ENCODE measurements around the gene ARHGAP21. TPM values are rescaled to one million over a fixed set of nuclear protein-coding genes. Genes with fewer than 3 reads are reported as not detected.
"Not testable (repeated sequence)": the region's sequence is repeated elsewhere in the genome, so short reads cannot be mapped to it uniquely, and the experiment has no call there.

Gene ARHGAP21
- 53.2 and 60.2 TPM in 2 replicates for total RNA-seq (2014; rRNA removed; shearing (Covaris generic))
- polyA plus RNA-seq (2014; cell fraction: nucleus; rRNA removed), result 29.8 and 175 TPM in 2 replicates

DNA sequence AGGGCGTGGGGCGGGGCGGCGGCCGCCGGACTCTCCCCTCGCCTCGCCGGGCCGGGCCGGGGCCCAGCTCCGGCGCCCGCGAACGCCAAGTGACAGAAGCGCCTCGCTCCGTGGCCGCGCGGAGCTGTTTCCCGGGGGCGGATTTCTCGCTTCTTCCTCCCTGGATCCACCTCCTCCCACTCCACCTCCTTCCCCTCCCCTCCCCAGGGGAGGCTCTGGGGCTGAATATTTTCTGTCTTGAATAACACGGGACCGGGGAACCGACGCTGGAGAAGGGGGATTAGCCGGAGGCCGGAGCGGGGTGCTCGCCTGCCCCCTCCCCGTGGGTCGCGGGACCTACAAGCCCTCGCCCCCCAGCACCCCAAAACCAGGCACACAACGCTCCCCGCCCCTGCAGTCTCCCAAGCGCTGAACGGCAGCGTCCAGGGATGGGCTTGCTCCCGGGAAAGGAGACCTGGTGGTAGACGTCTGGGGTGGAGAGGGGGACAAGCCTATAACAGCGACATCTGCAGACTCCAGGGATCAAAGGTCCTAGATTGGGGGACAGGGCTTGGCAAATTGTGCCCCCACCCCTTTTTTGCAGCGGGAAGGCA lies at the start of gene ARHGAP21:
Gene ARHGAP21 (minus strand): TSS at position 100 of the 593 bp plus-strand sequence. CDS start 1,988 bp downstream, outside the sequence.
- DNase-seq (ENCODE audit: extremely low read depth, low read depth), result peak; percentile 30

DNA sequence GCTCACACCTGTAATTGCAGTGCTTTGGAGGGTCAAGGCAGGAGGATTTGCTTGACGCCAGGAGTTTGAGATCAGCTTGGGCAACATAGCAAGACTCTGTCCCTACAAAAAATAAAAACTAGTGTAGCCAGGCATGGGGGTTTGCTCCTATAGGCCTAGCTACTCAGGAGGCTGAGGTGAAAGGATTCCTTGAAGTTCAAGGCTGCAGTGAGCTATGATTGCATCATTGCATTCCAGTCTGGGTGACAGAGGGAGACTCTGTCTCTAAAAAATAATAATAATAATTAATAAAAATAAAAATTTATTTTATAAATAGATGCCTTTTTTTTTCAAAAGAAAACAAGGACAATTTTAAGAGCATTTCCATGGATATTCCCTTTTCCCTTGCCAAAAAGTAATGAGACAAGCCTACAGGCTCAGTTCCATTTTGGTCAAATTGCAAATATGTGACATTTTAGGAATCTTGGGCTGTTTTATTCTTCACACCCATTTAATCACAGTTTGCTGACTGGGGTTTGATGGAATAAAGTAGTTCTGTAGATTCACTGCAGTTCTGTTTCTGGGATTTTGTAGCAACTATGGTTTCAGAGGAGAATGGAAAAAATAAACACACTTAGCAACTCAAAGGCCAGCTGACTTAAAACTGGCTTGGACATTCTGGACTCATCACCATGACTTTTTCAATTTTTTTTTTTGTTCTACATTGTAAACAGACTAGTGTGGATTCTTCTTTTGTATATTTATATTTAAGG lies 48.4 kb upstream of the ARHGAP21 start:
- no peak for DNase-seq (ENCODE audit: extremely low read depth, low read depth)

DNA sequence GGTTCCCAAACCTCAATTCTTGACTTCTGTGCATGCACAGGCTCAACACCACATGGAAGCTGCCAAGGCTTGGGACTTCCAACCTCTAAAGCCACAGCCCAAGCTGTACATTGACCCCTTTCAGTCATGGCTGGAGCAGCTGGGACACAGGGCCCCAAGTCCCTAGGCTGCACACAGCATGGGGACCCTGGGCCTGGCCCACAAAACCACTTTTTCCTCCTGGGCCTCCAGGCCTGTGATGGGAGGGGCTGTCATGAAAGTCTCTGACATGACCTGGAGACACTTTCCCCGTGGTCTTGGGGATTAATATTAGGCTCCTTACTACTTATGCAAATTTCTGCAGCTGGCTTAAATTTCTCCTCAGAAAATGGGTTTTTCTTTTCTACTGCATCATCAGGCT lies 41.3 kb upstream of the ARHGAP21 start:
- not testable (repeated sequence) for DNase-seq (ENCODE audit: extremely low read depth, low read depth)

DNA sequence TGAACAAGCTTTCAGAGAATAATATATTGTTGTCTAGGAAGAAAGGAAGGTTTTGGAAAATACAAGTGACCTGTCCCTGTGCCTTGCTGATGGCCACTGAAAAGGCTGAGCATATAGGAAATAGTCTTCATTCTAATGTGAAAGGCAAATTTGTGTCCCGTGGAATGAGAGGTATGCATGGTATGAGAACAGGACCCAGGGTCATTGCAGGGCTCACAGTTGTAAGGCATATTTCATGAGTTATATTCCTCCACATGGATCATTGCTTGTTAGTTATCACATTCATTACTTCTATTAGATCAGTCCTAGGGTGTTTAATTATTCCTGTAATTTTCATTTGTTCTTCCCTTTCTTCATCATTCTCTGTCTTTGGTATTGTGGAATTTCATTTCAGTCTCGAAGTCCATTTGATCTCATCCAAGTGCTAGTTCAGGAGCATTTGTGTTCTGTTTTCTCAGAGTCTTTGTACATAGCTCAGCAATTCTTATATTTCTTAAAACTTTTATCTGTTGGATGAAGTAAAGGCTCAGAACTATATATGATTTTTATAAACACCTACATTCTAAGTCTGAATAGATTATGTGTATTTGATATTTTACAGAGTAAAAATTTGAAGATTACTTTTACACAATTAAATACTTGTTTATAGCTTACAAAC lies 39.4 kb upstream of the ARHGAP21 start:
- DNase-seq (ENCODE audit: extremely low read depth, low read depth), result peak; percentile 9

- DNase-seq (ENCODE audit: extremely low read depth, low read depth), result no peak
Measured at GRCh38 chr10:24762161-24762924, 38.7 kb upstream of the ARHGAP21 start.

DNA sequence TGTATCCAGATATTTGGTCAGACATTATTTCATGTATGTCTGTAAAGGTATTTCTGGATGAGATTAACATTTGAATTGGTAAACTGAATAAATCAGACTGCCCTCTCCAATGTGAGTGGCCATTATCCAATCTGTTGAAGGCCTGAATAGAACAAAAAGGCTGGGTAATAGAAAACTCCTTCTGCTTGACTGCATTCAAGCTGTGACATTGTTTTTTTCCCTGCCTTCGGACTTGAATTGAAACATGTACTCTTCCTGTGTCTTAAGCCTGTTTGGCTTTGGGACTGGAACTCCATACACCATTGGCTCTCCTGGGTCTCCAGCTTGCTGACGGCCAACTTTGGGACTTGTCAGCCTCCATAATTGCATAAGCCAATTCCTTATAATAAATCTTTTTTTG lies 36.0 kb upstream of the ARHGAP21 start:
- DNase-seq (ENCODE audit: extremely low read depth, low read depth), result no peak

- not testable (repeated sequence) for DNase-seq (ENCODE audit: extremely low read depth, low read depth)
Measured at GRCh38 chr10:24758254-24758653, 34.6 kb upstream of the ARHGAP21 start.

DNA sequence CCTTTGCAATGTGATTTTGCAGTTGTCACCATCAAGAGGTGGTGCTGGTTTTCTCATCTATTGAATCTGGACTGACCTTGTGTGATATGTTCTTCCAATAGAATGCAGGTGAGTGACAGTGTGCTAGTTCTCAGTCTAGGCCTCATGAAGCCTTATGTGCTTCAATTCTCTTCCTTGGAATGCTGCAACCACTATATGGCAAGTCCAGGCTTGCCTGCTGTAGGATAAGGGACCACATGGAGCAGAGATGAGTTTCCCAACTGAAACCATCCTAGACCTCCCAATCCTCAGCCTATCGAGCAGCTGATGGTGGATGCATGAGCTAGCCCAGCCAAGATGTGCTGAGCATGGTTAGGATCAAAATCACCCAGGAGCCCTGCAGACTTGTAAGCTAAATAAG lies 32.6 kb upstream of the ARHGAP21 start:
- no peak for DNase-seq (ENCODE audit: extremely low read depth, low read depth)

DNA sequence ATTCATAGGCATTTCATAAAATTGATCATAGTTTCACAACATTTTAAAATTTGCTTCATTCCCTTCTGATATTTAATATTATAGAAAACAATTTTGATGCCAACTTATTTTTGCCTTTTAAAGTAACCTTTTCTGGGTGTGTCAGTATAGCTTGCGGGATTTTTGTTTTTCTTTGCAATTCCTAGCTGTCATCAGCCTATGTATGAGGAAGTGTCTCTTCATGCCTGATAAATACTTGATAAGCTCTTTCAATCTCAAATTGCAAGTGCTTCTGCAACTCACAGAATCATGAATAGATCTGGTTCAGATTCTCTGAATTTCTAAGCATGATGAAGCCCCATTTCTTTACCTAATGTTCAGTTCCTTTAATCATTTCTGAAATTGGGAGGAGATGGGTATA lies 28.0 kb upstream of the ARHGAP21 start:
- DNase-seq (ENCODE audit: extremely low read depth, low read depth), result no peak

- DNase-seq (ENCODE audit: extremely low read depth, low read depth), result no peak
Measured at GRCh38 chr10:24750695-24751094, 27.0 kb upstream of the ARHGAP21 start.

- no peak for DNase-seq (ENCODE audit: extremely low read depth, low read depth)
Measured at GRCh38 chr10:24748214-24748613, 24.5 kb upstream of the ARHGAP21 start.

DNA sequence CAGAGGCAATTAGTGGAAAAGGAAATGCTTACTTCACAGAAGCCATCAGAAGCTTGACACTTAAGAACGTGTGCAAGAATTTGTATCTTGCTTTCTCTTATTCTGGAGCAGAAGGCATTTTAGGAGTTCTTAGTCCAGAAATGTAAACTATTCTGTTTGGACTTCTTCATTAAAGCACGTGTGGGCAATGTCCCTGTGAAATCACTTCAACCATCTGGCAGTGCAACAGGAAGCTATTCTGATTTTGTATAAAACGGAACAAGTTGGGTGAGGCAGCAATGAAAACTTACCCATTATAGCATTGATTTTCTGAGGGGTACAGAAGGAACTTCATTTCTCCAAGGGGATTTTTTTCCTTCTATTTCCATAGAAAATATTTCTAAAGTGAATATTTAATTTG lies 21.3 kb upstream of the ARHGAP21 start:
- DNase-seq (ENCODE audit: extremely low read depth, low read depth), result no peak

- DNase-seq (ENCODE audit: extremely low read depth, low read depth), result no peak
Measured at GRCh38 chr10:24740714-24741113, 17.0 kb upstream of the ARHGAP21 start.

GRCh38 chr10:24737001-24737400 lies 13.3 kb upstream of the ARHGAP21 start:
- no peak for DNase-seq (ENCODE audit: extremely low read depth, low read depth)

- DNase-seq (ENCODE audit: extremely low read depth, low read depth), result no peak
Measured at GRCh38 chr10:24731942-24732341, 8.3 kb upstream of the ARHGAP21 start.

DNA sequence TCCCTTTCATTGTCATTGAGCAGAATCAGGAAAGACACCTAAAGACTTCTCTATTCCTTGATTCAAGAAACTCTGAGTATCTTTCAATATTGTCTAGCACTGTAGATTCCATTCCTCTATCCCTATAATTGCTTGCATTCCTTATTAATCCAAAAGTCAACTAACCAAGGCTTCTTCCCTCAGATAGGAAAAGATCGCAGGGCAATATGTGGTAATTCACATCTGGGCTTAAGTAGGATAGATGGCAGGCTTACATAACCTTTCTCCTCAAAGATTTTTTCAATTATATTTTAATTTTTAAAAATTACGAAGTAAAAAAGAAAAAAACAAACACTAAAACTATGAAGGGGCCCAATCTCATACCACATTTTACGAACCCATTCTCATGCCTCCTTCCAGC lies 7.1 kb upstream of the ARHGAP21 start:
- DNase-seq (ENCODE audit: extremely low read depth, low read depth), result no peak

DNA sequence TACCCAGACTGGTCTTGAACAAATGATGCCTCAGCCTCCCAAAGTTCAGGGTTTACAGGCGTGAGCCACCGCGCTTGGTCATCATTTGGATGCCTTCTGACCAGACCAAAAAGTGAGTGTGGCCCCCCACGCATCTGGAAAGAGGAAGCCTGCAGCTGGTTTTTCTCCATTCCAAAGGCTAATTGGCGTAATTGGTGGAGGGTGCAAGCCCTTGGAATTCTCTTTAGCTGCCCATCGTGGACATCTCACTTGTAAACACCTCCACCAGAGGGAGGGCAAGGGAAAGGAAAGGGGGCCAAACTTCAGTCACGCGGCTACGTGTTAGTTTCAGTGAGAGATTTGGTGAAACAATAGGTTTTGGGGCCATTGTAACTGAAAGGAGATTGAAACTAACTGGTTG lies 4.1 kb upstream of the ARHGAP21 start:
- DNase-seq (ENCODE audit: extremely low read depth, low read depth), result no peak

DNA sequence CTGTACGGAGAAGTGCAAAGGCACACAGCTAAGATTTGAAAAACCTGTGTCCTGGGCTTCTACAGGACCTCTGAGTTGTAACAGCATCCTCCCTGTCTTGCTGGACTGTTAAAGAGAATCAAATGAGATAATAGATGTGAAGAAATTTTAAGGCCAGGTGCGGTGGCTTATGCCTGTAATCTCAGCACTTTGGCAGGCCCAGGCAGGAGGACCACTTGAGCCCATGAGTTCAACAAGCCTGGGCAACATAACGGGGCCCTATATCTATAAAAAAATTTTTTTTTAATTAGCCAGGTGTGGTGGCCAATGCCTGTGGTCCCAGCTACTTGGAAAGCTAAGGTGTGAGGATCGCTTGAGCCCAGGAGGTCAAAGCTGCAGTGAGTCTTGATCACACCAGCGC lies 2.9 kb upstream of the ARHGAP21 start:
- no peak for DNase-seq (ENCODE audit: extremely low read depth, low read depth)

- DNase-seq (ENCODE audit: extremely low read depth, low read depth), result not testable (repeated sequence)
Measured at GRCh38 chr10:24726029-24726428, 2.3 kb upstream of the ARHGAP21 start.

GRCh38 chr10:24724381-24725228 lies 918 bp upstream of the ARHGAP21 start:
- DNase-seq (ENCODE audit: extremely low read depth, low read depth), result peak; percentile 95
